Testis (tissue), 3 donors: Measurements from ENCODE around the gene TGM6. TPM values are rescaled to one million over a fixed set of nuclear protein-coding genes. Genes with fewer than 3 reads are reported as not detected.

Source experiments
- DNase-seq: peaks from one replicate; pipeline ENCODE4 v3.0.0-alpha.2; 2019
- H3K27ac ChIP-seq, 2 donors: fragments of 200-600 bp; sonication (generic); one replicate each; pipeline ENCODE4 v1.5.1; 2019
- H3K27me3 ChIP-seq: fragments of 200-600 bp; sonication (generic); one replicate; pipeline ENCODE4 v1.5.1; 2019
- H3K36me3 ChIP-seq: fragments of 200-600 bp; sonication (generic); one replicate; pipeline ENCODE4 v1.5.1; 2017; ENCODE audit warnings: low read depth; ENCODE audit errors: missing control alignments
- H3K4me1 ChIP-seq: fragments of 200-600 bp; sonication (generic); one replicate; pipeline ENCODE4 v1.5.1; 2019
- H3K4me3 ChIP-seq, 2 donors: fragments of 200-600 bp; sonication (generic); one replicate each; pipeline ENCODE4 v1.5.1; 2017 to 2019
- H3K9me3 ChIP-seq: fragments of 200-600 bp; sonication (generic); one replicate; pipeline ENCODE4 v1.5.1; 2017
- CTCF ChIP-seq, 3 experiments: fragments of 450-650 bp in 2 of 3; fragments of 200-600 bp in 1 of 3; sonication (generic) in 1 of 3; IDR thresholded peaks; one replicate each; pipeline ENCODE4 v1.5.1; 2016 to 2019; ENCODE audit warnings: antibody characterized with exemption in 3 of 3, mild to moderate bottlenecking in 2 of 3, moderate library complexity in 1 of 3
- POLR2A ChIP-seq: fragments of 450-650 bp; IDR thresholded peaks from one replicate; pipeline ENCODE4 v1.6.1; 2017; ENCODE audit warnings: antibody characterized with exemption, mild to moderate bottlenecking, moderate library complexity
- WGBS, 2 donors: methylation state at CpG; one replicate each; pipeline ENCODE4 v1.1.5; 2018; 5-methylcytosine and 5-hydroxymethylcytosine counted together
- intact Hi-C: fragments of 100-400 bp; cut with DNase I; formaldehyde crosslinking; loops from one replicate; pipeline ENCODE4 v1.15.1; 2023; ENCODE audit warnings: low total_unique reads
- polyA plus RNA-seq: library from polyadenylated mRNA; stranded (reverse); fragments of 350-450 nt; fragmentation: Illumina TruSeq; extraction: RNeasy Lipid Tissue Mini Kit (QIAGEN cat#74804); gene quantifications from one replicate; pipeline ENCODE4 v1.2.3, GENCODE V29; 2014; ENCODE audit warnings: low read depth, low replicate concordance; ENCODE audit not compliant: insufficient read depth
- total RNA-seq, 2 donors: library from RNA; depleted of rRNA; stranded (reverse); fragments of >200 nt; gene quantifications; one replicate each; pipeline ENCODE4 v1.2.3, GENCODE V29; 2016

The TGM6 gene
- total and polyA plus RNA-seq, 3 donors from 2014 or later, result not detected

- intact Hi-C loops, result no loop called here
- H3K36me3 ChIP-seq, result no peaks in the 10 kb centered on the region
- H3K27me3 ChIP-seq, result no peaks in the 10 kb centered on the region
- TF ChIP-seq CTCF (IDR thresholded peaks at IDR 0.05) (no peak), POLR2A (no peak)
- H3K4me1 ChIP-seq, result no peaks in the 10 kb centered on the region
- 85 to 94% methylated on average over 7 of the region's 7 CpGs for WGBS, 2 donors
- DNase-seq, result no peak
- H3K9me3 ChIP-seq, result no peaks in the 10 kb centered on the region
- no peak overlapping the region for H3K27ac ChIP-seq
- no peak overlapping the region for H3K4me3 ChIP-seq
Observed at GRCh38 chr20:2378893-2379292, 1.8 kb upstream of the TGM6 start.

- WGBS, 2 donors, result 43 to 46% methylated on average over 7 to 9 of the region's 9 CpGs
- no peaks in the 10 kb centered on the region for H3K27me3 ChIP-seq
- H3K4me1 ChIP-seq, result no peaks in the 10 kb centered on the region
- no peak overlapping the region for H3K27ac ChIP-seq
- H3K4me3 ChIP-seq, result no peak overlapping the region
- no peaks in the 10 kb centered on the region for H3K9me3 ChIP-seq
- TF ChIP-seq CTCF (IDR thresholded peaks at IDR 0.05), result no peak
- TF ChIP-seq POLR2A, result no peak
- no peak for DNase-seq
- no peaks in the 10 kb centered on the region for H3K36me3 ChIP-seq
- intact Hi-C loops, result no loop called here
Observed at GRCh38 chr20:2379511-2380229, 1.0 kb upstream of the TGM6 start.

GRCh38 chr20:2381303-2381702 is 602 bp downstream of the TGM6 start:
- Histone ChIP-seq H3K9me3 (no peaks in the 10 kb centered on the region), H3K27ac (no peak overlapping the region), H3K4me1 (no peaks in the 10 kb centered on the region), H3K36me3 (no peaks in the 10 kb centered on the region), H3K4me3 (no peak overlapping the region), H3K27me3 (no peaks in the 10 kb centered on the region)
- TF ChIP-seq POLR2A, result no peak
- TF ChIP-seq CTCF (IDR thresholded peaks at IDR 0.05), result no peak
- intact Hi-C loops, result no loop called here
- DNase-seq, result no peak
- WGBS, 2 donors, result 75 to 79% methylated on average over 7 of the region's 7 CpGs

GRCh38 chr20:2382833-2383232 is 2.1 kb downstream of the TGM6 start:
- no peak for TF ChIP-seq POLR2A
- no peak for TF ChIP-seq CTCF (IDR thresholded peaks at IDR 0.05)
- DNase-seq, result no peak
- Histone ChIP-seq H3K27me3 (no peaks in the 10 kb centered on the region), H3K27ac (no peak overlapping the region), H3K36me3 (no peaks in the 10 kb centered on the region), H3K4me1 (no peaks in the 10 kb centered on the region), H3K4me3 (no peak overlapping the region), H3K9me3 (no peaks in the 10 kb centered on the region)
- 98 to 100% methylated on average over 2 of the region's 2 CpGs for WGBS, 2 donors
- intact Hi-C loops, result no loop called here

- Histone ChIP-seq H3K9me3 (no peaks in the 10 kb centered on the region), H3K27ac (no peak overlapping the region), H3K27me3 (no peaks in the 10 kb centered on the region), H3K4me3 (no peak overlapping the region), H3K4me1 (no peaks in the 10 kb centered on the region), H3K36me3 (no peaks in the 10 kb centered on the region)
- TF ChIP-seq POLR2A, result no peak
- no peak for TF ChIP-seq CTCF (IDR thresholded peaks at IDR 0.05)
- DNase-seq, result no peak
- intact Hi-C loops, result no loop called here
- 64 to 74% methylated on average over 5 of the region's 5 CpGs for WGBS, 2 donors
Observed at GRCh38 chr20:2385026-2385425, 4.3 kb downstream of the TGM6 start.
